WTC11 (cell line): Measurements from ENCODE around the gene CNDP1.

ENCODE experiments used
- ATF6 ChIP-seq: sonication (generic); formaldehyde crosslinking; IDR thresholded peaks from 2 replicates; pipeline ENCODE4 v1.8.1; 2023; ENCODE audit warnings: mild to moderate bottlenecking, missing genetic modification reagents
- CTCF ChIP-seq: fragments of 200-600 bp; IDR thresholded peaks from 2 replicates; pipeline ENCODE4 v1.8.0; 2022; ENCODE audit warnings: antibody characterized with exemption
- ESRRA ChIP-seq: sonication (generic); formaldehyde crosslinking; IDR thresholded peaks from 2 replicates; pipeline ENCODE4 v1.8.1; 2022; ENCODE audit warnings: mild to moderate bottlenecking, missing genetic modification reagents, borderline replicate concordance
- ETV6 ChIP-seq: sonication (generic); formaldehyde crosslinking; IDR thresholded peaks from 2 replicates; pipeline ENCODE4 v1.8.1; 2022; ENCODE audit warnings: mild to moderate bottlenecking, missing genetic modification reagents
- FOXK1 ChIP-seq: sonication (generic); formaldehyde crosslinking; IDR thresholded peaks from 2 replicates; pipeline ENCODE4 v1.8.0; 2022; ENCODE audit warnings: mild to moderate bottlenecking, moderate library complexity, missing genetic modification reagents
- FOXP4 ChIP-seq: sonication (generic); formaldehyde crosslinking; IDR thresholded peaks from 2 replicates; pipeline ENCODE4 v1.8.0; 2022; ENCODE audit warnings: mild to moderate bottlenecking, missing genetic modification reagents
- HMGXB4 ChIP-seq: sonication (generic); formaldehyde crosslinking; IDR thresholded peaks from 2 replicates; pipeline ENCODE4 v1.8.1; 2023; ENCODE audit warnings: mild to moderate bottlenecking, moderate library complexity, missing genetic modification reagents
- PREB ChIP-seq: sonication (generic); formaldehyde crosslinking; IDR thresholded peaks from 2 replicates; pipeline ENCODE4 v1.8.1; 2022; ENCODE audit warnings: mild to moderate bottlenecking, missing genetic modification reagents, moderate library complexity, borderline replicate concordance
- PRRX2 ChIP-seq: fragments of 250-450 bp; sonication (Bioruptor Pico); IDR thresholded peaks from 2 replicates; pipeline ENCODE4 v1.8.0; 2021; ENCODE audit warnings: mild to moderate bottlenecking
- SP1 ChIP-seq: sonication (generic); formaldehyde crosslinking; conservative IDR thresholded peaks from 2 replicates; pipeline ENCODE4 v1.8.1; 2022; ENCODE audit warnings: missing genetic modification reagents
- TP53 ChIP-seq: sonication (generic); formaldehyde crosslinking; IDR thresholded peaks from 2 replicates; pipeline ENCODE4 v1.8.1; 2023; ENCODE audit warnings: mild to moderate bottlenecking, missing genetic modification reagents
- ZBTB21 ChIP-seq: sonication (generic); formaldehyde crosslinking; IDR thresholded peaks from 2 replicates; pipeline ENCODE4 v1.8.1; 2023; ENCODE audit warnings: mild to moderate bottlenecking, missing genetic modification reagents, borderline replicate concordance
- ZNF138 ChIP-seq: sonication (generic); formaldehyde crosslinking; conservative IDR thresholded peaks from 2 replicates; pipeline ENCODE4 v1.8.1; 2022; ENCODE audit warnings: mild to moderate bottlenecking, moderate library complexity, missing genetic modification reagents
- ZNF532 ChIP-seq: fragments of 250-450 bp; sonication (Bioruptor Pico); IDR thresholded peaks from 2 replicates; pipeline ENCODE4 v1.9.0; 2021; ENCODE audit warnings: mild to moderate bottlenecking, borderline replicate concordance

GRCh38 chr18:74617486-74617885 is 83.2 kb downstream of the CNDP1 start:
- TF ChIP-seq ESRRA (CRISPR knock-in tag) (no peak), PREB (CRISPR knock-in tag) (no peak), CTCF (no peak), PRRX2 (CRISPR knock-in tag) (no peak), ZBTB21 (no peak), ETV6 (CRISPR knock-in tag) (no peak), FOXP4 (CRISPR knock-in tag) (no peak), FOXK1 (CRISPR knock-in tag) (no peak), SP1 (CRISPR knock-in tag) (no peak), ATF6 (no peak), TP53 (CRISPR knock-in tag) (no peak), HMGXB4 (no peak), ZNF138 (no peak), ZNF532 (CRISPR knock-in tag) (no peak)
